MM.1S (cell line): ENCODE data around the gene SETBP1.

Experiments used
- DNase-seq: peaks from one replicate; pipeline ENCODE4 v3.0.0-alpha.2; 2015
- H2AFZ ChIP-seq: fragments of 300-600 bp; sonication (generic); 2 replicates; pipeline ENCODE4 v1.6.0; 2016; ENCODE audit warnings: antibody characterized with exemption, low read length
- H3F3A ChIP-seq: fragments of 300-600 bp; sonication (generic); 2 replicates; pipeline ENCODE4 v1.6.1; 2016; ENCODE audit warnings: mild to moderate bottlenecking, antibody characterized with exemption, low read length, moderate library complexity, mixed read lengths; ENCODE audit not compliant: insufficient read depth
- H3K27ac ChIP-seq: fragments of 300-600 bp; sonication (generic); 2 replicates; pipeline ENCODE4 v1.5.1; 2016; ENCODE audit warnings: mild to moderate bottlenecking, low read length
- H3K27me3 ChIP-seq: fragments of 300-600 bp; sonication (generic); replicated peaks from 2 replicates; pipeline ENCODE4 v1.6.0; 2016; ENCODE audit warnings: low read length; ENCODE audit not compliant: insufficient read depth
- H3K36me3 ChIP-seq: fragments of 300-600 bp; sonication (generic); replicated peaks from 2 replicates; pipeline ENCODE4 v1.6.1; 2016; ENCODE audit warnings: mild to moderate bottlenecking, low read length, mixed read lengths; ENCODE audit not compliant: insufficient read depth
- H3K4me1 ChIP-seq: fragments of 300-600 bp; sonication (generic); 2 replicates; pipeline ENCODE4 v1.6.1; 2016; ENCODE audit warnings: low read length, mixed read lengths
- H3K4me2 ChIP-seq: fragments of 300-600 bp; sonication (generic); 2 replicates; pipeline ENCODE4 v1.6.0; 2016; ENCODE audit warnings: low read depth, low read length
- H3K4me3 ChIP-seq: fragments of 300-600 bp; sonication (generic); 2 replicates; pipeline ENCODE4 v1.5.1; 2016; ENCODE audit warnings: low read length, mixed read lengths
- H3K79me2 ChIP-seq: fragments of 300-600 bp; sonication (generic); 2 replicates; pipeline ENCODE4 v1.6.1; 2016; ENCODE audit warnings: mixed run types, low read length, mixed read lengths
- H3K9ac ChIP-seq: fragments of 300-600 bp; sonication (generic); 2 replicates; pipeline ENCODE4 v1.6.1; 2016; ENCODE audit warnings: low read length, mixed read lengths
- H3K9me2 ChIP-seq: fragments of 300-600 bp; sonication (generic); replicated peaks from 2 replicates; pipeline ENCODE4 v1.6.1; 2016; ENCODE audit warnings: mild to moderate bottlenecking, low read length, mixed read lengths; ENCODE audit not compliant: insufficient read depth
- H3K9me3 ChIP-seq: fragments of 300-600 bp; sonication (generic); replicated peaks from 2 replicates; pipeline ENCODE4 v1.6.1; 2016; ENCODE audit warnings: mild to moderate bottlenecking, low read length, mixed read lengths; ENCODE audit not compliant: insufficient read depth
- H4K20me1 ChIP-seq: fragments of 300-600 bp; sonication (generic); 2 replicates; pipeline ENCODE4 v1.6.1; 2016; ENCODE audit warnings: mild to moderate bottlenecking, low read length, moderate library complexity, mixed read lengths; ENCODE audit not compliant: insufficient read depth
- EZH2 ChIP-seq: fragments of 300-600 bp; sonication (generic); optimal IDR thresholded peaks from 2 replicates; pipeline ENCODE3; 2017; ENCODE audit warnings: low read depth, mild to moderate bottlenecking, antibody characterized with exemption, low read length, mixed read lengths
- EZH2phosphoT487 ChIP-seq: fragments of 300-600 bp; sonication (generic); IDR thresholded peaks from 2 replicates; pipeline ENCODE4 v1.6.1; 2018; ENCODE audit warnings: antibody characterized with exemption, low read length
- TF ChIP-seq, protein P1 (sequence below): fragments of 300-600 bp; sonication (generic); IDR thresholded peaks from 2 replicates; pipeline ENCODE4 v1.5.1; 2016; ENCODE audit warnings: antibody characterized with exemption, low read length, mixed read lengths

Gene SETBP1

DNA sequence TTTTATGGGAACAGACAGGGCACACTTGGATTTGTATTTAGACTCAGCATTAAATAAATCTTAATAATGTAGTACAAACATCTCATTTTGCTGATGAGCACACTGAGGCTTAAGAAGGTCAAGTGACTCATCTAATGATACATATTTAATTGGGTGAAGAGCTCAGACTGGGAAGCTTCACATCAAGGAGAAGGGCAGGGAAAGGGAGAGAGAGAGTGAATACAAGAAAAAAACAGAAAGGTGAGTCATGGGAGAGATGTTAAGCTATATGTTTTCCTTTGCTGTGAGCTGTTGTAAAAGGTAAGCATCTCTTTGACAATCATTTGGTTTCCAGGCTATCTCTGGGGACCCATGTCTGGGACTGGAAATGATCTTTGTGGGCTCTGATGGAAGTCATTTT lies 277.8 kb downstream of the SETBP1 start:
- H3K4me1 ChIP-seq, result no peaks in the 10 kb centered on the region
- no peaks in the 10 kb centered on the region for H3K9me3 ChIP-seq
- H3K36me3 ChIP-seq, result no peaks in the 10 kb centered on the region
- H3K27ac ChIP-seq, result no peak overlapping the region
- H3K9me2 ChIP-seq, result no peaks in the 10 kb centered on the region
- no peaks in the 10 kb centered on the region for H3F3A ChIP-seq
- H3K4me2 ChIP-seq, result no peak overlapping the region
- H3K27me3 ChIP-seq, result no peaks in the 10 kb centered on the region
- H3K79me2 ChIP-seq, result no peaks in the 10 kb centered on the region
- no peak overlapping the region for H2AFZ ChIP-seq
- TF ChIP-seq, protein P1, sequence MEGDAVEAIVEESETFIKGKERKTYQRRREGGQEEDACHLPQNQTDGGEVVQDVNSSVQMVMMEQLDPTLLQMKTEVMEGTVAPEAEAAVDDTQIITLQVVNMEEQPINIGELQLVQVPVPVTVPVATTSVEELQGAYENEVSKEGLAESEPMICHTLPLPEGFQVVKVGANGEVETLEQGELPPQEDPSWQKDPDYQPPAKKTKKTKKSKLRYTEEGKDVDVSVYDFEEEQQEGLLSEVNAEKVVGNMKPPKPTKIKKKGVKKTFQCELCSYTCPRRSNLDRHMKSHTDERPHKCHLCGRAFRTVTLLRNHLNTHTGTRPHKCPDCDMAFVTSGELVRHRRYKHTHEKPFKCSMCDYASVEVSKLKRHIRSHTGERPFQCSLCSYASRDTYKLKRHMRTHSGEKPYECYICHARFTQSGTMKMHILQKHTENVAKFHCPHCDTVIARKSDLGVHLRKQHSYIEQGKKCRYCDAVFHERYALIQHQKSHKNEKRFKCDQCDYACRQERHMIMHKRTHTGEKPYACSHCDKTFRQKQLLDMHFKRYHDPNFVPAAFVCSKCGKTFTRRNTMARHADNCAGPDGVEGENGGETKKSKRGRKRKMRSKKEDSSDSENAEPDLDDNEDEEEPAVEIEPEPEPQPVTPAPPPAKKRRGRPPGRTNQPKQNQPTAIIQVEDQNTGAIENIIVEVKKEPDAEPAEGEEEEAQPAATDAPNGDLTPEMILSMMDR, result no peak
- H4K20me1 ChIP-seq, result no peaks in the 10 kb centered on the region
- no peak for DNase-seq
- H3K4me3 ChIP-seq, result no peak overlapping the region
- H3K9ac ChIP-seq, result no peak overlapping the region

DNA sequence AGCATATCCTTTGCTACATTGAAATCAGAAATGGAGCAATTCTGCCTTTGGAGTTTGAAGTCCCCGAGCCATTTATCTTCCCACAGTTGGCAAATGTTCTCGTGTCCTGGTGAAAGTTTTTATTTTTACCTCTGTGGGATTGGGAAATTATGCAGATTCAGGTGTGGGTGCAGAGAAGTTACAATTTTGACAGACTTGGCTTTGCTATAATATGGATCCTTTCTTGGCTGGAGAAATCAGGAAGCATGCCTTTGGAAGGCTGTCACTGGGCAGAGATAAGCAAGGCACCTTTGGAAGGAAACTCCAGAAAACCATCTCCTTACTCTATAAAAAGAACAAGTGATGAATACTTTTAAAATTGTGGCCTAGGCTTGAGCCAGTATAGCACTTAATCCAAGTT lies 278.3 kb downstream of the SETBP1 start:
- H3K4me3 ChIP-seq, result no peak overlapping the region
- no peaks in the 10 kb centered on the region for H3K9me3 ChIP-seq
- no peaks in the 10 kb centered on the region for H3K36me3 ChIP-seq
- TF ChIP-seq, protein P1, result no peak
- no peak for TF ChIP-seq EZH2
- TF ChIP-seq EZH2phosphoT487, result no peak
- H2AFZ ChIP-seq, result no peak overlapping the region
- no peak overlapping the region for H3K27ac ChIP-seq
- no peaks in the 10 kb centered on the region for H3F3A ChIP-seq
- no peaks in the 10 kb centered on the region for H3K9me2 ChIP-seq
- H3K4me2 ChIP-seq, result no peak overlapping the region
- no peaks in the 10 kb centered on the region for H4K20me1 ChIP-seq
- H3K9ac ChIP-seq, result no peak overlapping the region
- no peaks in the 10 kb centered on the region for H3K79me2 ChIP-seq
- no peaks in the 10 kb centered on the region for H3K4me1 ChIP-seq
- DNase-seq, result no peak
- H3K27me3 ChIP-seq, result no peaks in the 10 kb centered on the region

DNA sequence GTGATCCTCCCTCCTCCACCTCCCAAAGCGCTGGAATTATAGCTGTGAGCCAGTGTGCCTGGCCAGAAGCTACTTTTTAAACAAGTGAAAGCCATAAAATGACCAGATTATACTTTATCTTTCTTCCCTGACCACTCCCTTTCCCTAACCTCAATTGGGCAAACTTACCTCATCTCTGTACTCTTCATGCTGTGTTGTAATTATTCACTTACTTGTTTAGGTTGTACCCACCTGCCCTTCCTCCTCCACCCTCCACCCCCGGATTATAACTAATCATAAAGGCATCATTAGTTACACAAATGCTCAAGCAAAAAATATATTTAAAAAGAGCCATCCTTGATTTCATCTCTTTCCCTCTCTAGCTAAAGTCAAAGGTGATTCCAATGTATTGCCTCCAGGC lies 279.9 kb downstream of the SETBP1 start:
- no peak for TF ChIP-seq EZH2
- TF ChIP-seq, protein P1, result no peak
- TF ChIP-seq EZH2phosphoT487, result no peak
- no peaks in the 10 kb centered on the region for H3K79me2 ChIP-seq
- no peaks in the 10 kb centered on the region for H3K9me3 ChIP-seq
- H3K27me3 ChIP-seq, result no peaks in the 10 kb centered on the region
- no peaks in the 10 kb centered on the region for H3F3A ChIP-seq
- no peak overlapping the region for H2AFZ ChIP-seq
- no peaks in the 10 kb centered on the region for H4K20me1 ChIP-seq
- H3K9ac ChIP-seq, result no peak overlapping the region
- no peaks in the 10 kb centered on the region for H3K4me1 ChIP-seq
- no peaks in the 10 kb centered on the region for H3K36me3 ChIP-seq
- H3K27ac ChIP-seq, result no peak overlapping the region
- no peaks in the 10 kb centered on the region for H3K9me2 ChIP-seq
- no peak overlapping the region for H3K4me2 ChIP-seq
- no peak overlapping the region for H3K4me3 ChIP-seq
- no peak for DNase-seq
